ENCODE data around the gene SH3PXD2A.
"Not testable (repeated sequence)": the region's sequence is repeated elsewhere in the genome, so short reads cannot be mapped to it uniquely, and the experiment has no call there.

Gene SH3PXD2A

DNA sequence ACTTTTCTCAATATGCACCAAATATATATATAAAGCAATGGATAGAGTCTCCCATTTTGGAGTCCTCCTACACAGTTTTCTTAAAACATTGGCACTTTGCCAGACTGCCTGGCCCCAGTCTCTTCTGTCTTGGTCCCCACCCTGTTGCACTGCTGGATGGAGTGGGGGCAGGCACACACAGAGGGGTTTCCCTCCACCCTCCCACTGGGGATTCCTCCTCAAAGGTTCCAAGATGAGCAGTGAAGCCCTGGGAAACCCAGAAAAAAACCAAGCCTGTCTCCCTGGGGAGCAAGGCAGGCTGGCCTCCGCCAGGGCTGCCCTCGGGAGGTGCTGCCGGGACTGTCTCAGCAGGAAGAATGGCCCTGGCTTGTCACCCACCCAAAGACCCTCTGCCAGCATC lies 68.0 kb downstream of the SH3PXD2A start:
- DNase-seq = no peak

DNA sequence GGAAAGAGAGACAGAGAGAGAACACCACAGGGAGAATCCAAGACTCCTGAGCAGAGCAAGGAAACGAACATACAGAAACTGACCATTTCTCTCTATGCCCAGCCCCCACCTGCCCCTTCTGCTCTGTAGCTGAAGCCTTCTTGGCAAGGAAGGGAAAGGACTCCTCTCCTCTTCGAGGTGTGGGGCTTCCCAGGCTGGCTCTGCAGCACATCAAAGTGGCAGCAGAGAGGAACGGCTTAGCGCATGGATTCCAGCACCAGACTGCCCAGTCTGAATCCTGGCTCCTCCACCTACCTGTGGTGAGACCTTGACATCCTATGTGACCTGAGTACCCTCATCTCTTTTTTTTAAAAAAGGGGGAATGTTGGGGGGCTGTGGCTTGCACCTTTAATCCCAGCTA lies 69.4 kb downstream of the SH3PXD2A start:
- no peak for DNase-seq

DNA sequence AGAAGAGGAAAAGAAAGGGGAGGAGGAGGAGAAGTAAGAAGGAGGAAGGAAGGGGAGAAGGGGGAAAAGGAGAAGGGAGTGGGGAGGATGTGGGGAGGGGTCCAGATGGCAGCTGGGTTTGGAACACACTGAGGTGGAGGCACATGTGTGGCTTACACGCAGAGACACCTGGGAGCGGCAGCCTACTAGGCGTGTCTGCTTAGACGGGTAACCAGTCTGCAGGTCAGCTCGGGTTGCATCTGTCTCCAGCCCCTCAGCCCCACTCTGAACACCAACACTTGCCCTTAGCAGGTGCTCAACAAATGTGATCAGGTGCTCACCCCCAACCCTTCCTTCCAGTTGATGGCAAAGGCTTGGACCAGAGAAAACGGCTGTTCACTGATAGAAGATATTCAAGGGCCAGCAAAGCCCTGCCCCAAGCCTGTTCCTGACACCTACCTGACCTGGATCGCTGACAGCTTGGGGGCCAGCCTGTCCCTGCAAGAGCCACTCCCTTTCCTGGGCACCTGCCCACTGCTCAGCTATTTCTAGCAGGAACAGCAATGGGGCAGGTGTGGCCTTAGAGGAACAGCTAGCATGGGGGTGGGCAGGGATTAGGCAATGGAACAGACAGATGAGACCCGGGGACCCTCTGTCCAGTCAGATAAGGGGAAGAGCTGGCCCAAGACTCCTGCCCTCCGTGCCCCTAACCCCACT lies 70.5 kb downstream of the SH3PXD2A start:
- no peak for DNase-seq

DNA sequence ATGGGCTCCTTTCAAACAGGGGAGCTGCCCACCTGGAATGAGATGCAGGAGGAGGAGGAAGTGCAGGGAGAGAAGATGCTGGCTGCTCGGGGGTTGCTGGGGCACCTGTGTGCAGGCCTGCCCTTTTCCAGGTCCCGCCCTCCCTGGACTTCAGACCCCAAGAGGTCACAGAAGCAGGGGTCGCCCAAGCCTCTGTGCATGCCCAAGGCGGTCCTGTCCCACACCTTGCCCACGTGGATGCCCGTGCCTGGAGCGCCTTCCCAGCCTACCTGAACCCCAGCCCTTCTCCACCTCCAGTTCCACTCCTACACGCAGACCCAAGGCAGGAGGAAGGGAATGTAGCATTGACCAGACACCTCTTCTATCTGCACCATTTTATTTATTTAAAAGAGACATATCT lies 71.3 kb downstream of the SH3PXD2A start:
- no peak for DNase-seq

DNA sequence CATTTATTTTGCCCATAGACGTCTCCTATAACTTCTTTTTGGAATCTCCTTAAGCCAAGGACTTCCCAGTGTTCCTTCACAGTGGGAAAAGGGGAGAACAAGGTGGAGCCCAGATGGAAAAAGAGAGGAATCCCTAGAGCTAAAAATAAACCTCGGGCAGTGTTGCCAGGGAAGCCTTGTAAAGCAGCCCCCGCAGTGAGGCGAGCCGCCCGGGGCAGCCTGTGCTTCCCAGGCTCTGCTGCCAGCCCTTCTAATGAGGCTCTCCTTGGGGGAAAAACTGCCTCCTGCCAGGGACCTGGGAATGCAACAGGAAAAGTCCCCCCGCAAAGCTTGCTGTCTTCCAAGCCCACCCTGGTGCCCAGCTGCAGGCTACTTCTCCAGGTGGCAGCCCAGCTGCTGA lies 71.7 kb downstream of the SH3PXD2A start:
- no peak for DNase-seq

DNA sequence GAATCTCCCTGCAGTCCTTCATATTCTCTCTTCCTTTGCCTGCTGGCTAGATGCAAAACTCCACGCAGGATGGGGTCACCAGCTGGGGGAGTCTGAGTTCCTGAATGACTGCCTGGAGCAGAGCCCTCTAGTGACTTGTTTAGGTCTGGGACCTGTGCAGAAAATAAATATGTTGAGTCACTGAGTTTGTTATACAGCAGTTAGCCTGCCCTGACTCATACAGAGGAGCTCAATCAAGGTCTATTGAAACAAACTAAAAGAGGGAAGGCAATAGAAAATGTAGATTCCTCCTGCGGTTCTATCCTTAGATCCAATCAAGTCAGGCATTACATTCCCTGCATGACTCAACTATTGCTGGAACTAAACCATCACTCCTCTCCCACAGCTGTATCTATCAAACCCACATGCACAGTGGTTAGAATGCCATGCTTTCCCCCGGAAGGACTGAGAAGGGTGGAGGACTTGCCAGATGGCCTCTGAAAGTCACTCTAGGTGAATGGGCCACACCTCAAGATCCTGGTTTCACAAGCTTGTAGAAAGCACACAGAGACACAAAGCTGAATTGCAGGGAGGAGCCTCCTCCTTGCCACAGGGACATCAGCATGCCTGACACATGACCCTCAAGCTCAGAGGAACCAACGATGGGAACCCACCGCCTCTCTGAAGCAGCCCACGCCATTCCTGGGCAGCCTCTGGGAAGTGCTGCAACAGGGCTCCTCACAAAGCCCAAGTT lies 73.9 kb downstream of the SH3PXD2A start:
- peak; percentile 14 for DNase-seq

DNA sequence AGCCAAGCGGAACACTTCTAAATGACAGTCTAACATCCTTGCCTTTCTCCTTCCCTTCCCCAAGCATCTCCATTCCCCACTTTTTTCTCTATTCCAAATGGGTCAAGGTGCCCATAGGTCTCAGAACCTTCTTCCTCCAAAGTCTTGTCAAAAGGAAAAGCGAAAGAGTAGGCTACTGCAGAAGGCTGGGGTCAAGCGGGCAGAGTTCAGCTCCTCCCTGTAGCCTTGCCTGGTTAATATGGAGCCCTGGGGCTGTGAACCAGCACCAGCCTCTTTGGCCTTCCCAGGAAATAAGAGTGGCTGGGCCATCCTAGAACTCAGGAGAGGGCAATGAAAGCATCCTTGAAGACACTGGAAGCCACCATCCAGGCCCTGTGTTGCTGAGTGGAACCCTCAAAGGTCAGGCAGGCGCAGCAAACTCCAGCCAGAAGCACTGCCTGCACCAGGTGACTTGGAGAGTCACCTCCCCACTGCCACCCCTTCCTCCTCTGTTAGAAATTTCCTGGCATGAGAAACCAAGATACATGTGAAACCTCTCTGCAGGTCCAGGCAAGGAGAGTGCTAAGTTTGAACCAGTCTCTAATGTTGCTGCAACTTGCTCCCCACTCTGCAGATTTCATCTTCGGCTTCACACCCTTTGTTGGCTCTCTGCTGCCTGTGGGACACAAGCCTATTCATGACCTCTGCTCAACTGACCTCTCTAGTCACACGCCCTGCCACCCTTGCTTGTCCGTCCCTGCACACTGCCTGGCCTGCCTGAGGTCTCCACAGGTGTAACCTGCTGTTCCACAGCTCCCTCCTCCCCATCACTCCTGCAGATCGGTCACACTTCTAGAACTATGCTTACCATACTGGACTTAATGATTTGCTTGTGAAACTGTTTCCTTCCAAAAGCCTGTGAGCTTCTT lies 74.9 kb downstream of the SH3PXD2A start:
- DNase-seq = no peak

DNA sequence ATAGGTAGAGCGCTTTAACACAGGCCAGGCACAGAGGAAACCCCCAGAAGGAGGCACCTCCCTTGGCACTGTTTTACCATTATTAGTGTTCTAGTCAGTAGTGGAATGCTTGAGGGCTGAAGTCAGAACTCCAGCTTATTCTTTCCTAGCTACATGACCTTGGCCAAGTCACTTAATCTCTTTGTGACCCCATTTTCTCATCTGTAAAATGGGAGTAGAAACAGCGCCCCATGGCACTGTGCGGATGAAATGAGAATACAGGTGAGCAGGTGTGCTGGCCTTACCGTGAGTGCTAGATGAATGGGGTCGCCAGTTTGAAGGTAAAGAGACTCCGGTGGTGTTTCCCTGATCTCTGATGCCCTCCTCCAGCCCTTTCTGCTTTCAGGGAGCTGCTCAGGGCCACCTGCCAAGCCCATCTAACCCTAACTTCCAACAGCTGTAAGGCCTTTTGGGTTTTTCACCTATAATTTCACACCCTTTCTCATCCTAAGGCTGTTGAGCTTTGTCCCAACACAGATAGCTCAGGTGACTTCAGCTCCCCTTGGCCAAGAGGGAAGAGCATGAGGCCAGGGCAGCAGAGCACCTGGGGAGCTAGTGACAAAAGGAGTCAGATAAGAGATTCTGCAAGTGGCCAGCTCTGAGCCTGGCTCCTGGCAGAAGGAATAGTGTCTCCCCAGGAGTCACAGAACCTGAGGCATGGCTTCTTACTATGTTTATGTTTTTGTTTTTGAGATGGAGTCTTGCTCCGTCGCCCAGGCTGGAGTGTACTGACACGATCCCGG lies 76.8 kb downstream of the SH3PXD2A start:
- DNase-seq = no peak

DNA sequence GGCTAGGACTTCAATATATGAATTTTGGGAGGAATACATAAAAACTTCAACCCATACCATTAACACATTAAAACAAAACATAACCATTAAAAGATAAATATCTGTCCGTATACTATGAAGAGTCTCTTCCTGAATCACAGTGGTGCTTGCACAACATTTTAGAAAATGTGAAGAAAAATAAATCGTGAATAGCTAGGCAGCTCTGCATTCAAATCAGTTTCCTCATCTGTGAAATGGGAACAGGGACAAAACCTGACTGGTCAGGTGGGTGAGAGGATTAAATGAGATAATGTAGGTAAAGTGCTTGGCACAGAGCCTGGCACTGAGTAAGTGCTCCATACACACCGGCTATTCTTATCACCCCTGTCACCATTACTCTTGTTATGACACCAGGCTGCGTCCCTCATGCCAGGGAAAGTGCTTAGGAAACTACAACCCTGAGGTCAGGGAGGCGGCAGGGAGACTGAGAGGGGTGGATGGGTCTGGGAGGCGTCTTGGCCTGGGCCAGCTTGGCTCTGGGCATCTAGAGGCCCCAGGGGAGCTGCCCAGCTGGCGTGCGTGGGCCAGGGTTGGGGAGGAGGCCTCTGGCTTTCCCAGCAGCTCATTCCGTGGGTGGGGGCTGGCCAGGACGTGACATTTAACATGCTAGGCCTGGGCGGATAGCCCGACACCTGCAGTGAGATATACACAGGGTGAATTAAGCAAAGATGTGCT lies 78.3 kb downstream of the SH3PXD2A start:
- no peak for DNase-seq

DNA sequence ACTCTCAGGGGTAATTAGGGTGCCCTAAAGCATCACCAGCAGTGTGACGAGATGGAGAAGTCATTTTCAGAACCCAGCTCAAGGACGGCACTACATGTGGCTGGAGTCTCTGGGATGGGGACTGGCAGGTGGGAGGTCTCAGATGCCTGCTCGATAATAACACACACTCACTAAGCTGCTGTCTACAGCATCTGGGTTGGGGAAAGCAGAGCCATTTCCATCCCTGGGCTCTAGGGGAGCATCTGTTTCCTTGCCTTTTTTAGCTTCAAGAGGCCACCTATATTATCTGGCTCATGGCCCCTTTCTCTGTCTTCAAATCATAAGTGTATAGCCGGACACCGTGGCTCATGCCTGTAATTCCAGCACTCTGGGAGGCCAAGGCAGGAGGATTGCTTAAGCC lies 79.6 kb downstream of the SH3PXD2A start:
- DNase-seq = no peak

DNA sequence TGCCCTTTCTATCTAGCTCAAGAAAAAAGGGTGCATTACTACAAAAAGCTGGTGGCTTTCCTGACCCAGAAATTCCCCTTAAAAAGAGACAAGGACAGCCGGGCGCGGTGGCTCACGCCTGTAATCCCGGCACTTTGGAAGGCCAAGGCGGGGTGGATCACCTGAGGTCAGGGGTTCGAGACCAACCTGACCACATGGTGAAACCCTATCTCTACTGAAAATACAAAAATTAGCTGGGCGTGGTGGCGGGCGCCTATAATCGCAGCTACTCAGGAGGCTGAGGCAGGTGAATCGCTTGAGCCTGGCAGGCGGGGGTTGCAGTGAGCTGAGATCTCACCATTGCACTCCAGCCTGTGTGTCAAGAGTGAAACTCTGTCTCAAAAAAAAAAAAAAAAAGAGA lies 82.5 kb downstream of the SH3PXD2A start:
- not testable (repeated sequence) for DNase-seq

DNA sequence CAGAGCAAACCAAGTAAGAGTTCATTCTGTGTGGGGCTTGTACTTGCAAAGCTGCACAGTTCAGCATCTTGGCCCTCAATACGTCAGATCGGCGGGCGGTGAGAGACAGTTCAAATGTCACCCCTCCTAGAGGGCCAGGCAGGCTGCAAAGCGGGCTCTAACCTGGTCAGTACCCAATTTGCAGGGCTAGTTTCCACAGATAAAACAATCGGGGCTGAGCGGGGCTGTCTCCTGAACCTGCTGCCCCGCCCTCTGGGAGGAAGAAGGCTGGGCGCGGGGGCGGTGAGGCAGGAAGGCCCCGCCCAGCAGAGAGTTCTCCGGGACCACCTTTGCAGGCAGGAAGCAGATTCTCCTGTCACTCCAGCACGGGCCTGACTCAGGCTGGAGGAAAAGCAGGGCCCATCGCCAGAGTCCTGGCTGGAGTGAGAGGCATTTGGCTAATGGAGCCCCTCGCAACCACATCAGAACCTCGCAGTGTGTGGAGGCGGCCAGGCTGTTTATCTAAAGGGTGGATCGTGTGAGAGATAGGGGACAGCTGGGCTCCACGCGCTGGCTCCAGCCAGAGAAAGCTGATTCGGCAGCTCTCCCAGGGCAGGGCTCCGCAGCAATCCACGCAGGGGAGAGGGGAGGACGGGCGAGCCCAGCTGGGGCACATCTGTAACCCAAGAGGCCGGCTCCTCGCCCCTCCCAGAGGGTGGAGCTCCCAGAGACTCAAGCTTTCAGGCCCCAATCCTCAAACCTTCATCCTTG lies 83.1 kb downstream of the SH3PXD2A start:
- DNase-seq = peak; percentile 65

DNA sequence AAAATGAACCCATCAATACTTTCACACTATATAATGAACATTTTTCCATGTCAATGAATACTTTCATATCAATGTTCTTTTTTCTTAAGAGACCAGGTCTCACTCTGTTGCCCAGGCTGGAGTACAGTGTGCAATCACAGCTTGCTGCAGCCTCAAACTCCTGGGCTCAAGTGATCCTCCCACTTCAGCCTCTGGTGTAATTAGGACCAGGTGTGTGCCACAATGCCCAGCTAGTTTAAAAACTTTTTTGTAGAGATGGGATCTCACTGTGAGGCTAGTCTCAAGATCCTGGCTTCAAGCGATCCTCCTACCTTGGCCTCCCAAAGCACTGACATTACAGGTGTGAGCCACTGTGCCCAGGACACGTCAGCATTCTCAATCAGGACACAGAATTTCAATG lies 85.2 kb downstream of the SH3PXD2A start:
- no peak for DNase-seq

DNA sequence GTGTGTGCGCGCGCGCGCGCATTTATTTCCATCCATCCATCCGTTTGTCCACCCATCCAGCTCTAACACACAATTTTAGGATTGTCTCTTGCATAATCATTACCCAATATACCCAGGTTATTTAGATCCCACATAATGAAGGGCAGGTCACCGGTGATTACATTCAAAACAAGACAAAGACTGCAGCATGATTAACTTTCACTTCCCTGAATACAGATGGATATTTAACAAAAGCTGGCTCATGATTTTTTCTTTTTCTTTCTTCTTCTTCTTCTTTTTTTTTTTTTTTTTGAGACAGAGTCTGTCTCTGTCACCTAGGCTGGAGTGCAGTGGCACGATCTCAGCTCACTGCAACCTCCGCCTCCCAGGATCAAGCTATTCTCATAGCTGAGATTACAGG lies 86.2 kb downstream of the SH3PXD2A start:
- no peak for DNase-seq

DNA sequence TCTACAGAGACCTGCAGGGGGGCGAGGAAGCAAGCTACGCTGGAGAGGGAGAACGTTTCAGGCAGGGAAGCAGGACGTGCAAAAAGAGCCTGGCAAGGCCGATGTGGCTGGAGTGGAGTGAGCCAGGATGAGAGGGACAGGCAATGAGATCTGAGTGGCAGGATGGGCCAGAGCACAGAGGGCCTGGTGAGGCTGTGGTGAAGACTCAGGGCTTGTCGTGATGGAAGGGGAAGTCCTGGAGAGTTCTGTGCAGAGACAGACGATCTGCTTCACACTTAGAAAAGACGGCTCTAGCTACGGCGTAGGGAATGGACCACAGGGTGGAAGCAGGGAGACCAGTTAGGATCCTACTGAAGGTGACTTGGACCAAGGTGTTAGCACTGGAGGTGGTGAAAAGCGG lies 87.0 kb downstream of the SH3PXD2A start:
- no peak for DNase-seq

DNA sequence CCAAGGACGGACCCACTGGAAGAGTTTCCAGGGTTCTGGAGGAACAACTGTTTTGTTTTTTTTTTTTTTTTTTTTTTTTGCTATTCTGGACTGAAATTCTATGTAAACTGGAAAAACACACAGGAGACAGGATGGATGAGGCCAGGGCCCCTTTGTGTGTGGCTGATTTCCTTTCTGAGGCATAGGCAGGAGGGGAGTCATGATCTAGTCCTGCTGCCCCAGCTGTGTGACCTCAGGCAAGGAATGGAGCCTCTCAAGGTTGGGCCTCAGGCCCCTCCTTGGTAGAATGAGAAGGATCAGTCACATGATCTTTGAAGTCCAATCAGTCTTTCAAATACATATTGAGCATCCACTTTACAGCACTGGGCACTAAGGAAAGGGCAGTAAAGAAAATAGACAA lies 87.6 kb downstream of the SH3PXD2A start:
- no peak for DNase-seq

DNA sequence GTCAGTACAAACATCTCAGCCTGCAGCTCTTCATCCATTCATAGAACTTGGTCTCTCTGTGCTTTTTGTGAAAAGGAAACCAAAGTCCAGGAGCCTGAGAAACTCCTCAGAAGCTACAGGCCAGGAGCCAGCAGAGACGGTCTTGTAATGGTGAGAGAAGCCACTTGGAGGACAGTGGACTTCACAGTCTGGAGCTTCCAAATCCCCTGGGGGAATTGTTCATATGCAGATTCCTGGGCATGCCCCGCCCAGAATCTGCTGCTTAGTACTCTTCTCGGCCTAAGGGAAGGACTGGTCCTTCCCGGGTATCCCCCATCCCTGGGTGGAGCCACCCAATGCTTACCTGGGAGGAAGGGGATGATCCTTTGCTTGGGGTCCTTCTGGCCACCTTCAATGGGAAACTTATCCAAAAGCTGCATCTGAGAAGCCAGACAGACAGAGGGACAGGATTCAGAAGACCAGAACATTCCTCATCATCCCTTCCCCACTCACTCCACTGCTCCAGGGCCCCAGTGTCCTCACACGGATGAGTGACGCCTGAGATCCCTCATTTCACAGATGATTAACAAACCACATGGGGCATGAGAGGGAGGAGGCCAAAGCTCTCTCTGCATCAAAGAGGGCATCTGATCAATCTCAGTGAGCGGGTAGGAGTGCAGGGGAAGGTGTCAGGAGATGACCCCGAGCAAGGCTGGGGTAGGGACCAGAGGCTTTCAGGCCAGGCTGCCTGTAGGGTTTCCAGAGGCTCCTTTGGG lies 88.4 kb downstream of the SH3PXD2A start:
- DNase-seq = no peak

DNA sequence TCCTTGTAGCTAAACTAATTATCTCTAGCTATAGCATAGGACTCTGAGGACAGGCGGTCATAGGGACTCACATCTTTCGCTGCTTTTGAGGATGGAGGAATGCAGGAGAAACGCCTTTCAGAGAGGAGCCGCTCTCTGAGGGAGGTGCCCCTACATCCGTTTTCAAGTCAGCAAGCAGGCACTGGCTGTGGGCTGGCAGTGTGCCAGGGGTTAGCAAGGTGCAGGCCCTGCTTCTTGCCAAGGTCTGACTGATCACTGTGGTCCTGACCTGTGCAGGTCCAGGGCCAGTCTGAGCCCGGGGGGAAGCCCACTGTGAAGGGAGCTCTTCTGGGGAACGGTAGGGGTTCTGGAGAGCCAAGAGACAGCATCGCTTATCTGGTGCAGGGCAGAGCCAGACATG lies 89.4 kb downstream of the SH3PXD2A start:
- no peak for DNase-seq

DNA sequence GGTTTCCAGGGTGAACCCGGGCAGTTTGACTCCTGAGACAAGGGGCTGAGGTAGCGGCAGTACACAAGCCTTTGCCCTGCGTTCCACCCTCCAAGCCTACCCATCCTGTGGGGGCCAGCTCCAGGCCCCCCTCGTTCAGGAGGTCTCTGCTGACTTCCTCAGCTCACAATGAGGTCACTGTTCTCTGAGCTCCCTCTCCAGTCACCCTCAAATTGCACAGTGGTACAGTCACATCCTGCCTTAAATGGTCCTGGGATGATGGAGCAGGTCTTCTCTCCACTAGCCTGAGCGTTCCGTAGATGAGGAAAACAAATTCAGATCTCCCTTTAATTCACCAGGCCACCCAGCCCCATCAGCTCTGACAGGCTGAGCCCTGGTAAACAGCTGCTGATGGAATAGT lies 90.2 kb downstream of the SH3PXD2A start:
- DNase-seq = no peak

DNA sequence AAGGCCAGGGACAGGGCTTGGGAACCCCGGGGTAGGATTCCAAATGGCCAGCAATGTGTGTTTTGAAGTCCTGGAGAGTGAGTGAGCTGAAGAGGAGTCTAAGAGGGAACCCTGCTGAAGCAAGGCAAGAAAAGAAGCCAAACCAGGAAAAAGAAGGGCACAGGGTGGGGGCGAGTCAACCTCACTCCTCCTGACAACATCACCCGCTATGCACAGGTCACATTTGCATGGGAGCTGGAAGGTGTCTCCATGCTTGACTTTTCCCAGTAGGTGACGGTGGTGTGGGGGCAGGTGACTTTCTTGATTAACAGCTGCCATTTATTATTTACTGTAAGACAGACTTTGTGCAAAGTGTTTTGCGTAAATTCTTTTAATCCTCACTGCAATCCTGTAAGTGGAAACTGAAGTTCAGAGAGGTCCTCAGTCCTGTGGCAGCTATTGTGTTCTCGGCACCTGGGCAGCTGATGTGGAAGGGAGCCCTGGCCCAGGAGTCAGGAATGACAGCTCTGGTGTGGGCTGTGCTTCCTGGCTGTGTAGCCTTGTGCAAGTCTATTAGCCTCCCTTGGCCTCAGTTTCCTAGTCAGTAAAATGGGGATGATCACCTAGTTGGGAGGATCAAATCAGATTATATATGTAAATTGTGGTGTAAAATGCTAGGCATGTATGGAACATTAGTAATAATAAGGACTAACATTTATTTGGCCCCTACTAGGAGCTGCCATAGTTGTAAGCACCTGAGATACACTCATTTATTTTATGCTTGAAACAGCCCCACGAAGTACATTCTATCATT lies 90.9 kb downstream of the SH3PXD2A start:
- DNase-seq = no peak
